GM18505 (cell line): ENCODE data around the gene ZMPSTE24.
"Not testable (repeated sequence)": the region's sequence is repeated elsewhere in the genome, so short reads cannot be mapped to it uniquely, and the experiment has no call there.

Source experiments
- ATAC-seq: cut with Tn5 transposase; IDR thresholded peaks from one replicate; pipeline ENCODE4 v1.9.1; 2021; ENCODE audit not compliant: unreplicated experiment
- POLR2A ChIP-seq: IDR thresholded peaks from 4 replicates; pipeline ENCODE4 v1.6.1; 2011; ENCODE audit warnings: borderline replicate concordance; ENCODE audit not compliant: insufficient read depth, insufficient read length; ENCODE audit errors: extremely low read depth

Gene ZMPSTE24

DNA sequence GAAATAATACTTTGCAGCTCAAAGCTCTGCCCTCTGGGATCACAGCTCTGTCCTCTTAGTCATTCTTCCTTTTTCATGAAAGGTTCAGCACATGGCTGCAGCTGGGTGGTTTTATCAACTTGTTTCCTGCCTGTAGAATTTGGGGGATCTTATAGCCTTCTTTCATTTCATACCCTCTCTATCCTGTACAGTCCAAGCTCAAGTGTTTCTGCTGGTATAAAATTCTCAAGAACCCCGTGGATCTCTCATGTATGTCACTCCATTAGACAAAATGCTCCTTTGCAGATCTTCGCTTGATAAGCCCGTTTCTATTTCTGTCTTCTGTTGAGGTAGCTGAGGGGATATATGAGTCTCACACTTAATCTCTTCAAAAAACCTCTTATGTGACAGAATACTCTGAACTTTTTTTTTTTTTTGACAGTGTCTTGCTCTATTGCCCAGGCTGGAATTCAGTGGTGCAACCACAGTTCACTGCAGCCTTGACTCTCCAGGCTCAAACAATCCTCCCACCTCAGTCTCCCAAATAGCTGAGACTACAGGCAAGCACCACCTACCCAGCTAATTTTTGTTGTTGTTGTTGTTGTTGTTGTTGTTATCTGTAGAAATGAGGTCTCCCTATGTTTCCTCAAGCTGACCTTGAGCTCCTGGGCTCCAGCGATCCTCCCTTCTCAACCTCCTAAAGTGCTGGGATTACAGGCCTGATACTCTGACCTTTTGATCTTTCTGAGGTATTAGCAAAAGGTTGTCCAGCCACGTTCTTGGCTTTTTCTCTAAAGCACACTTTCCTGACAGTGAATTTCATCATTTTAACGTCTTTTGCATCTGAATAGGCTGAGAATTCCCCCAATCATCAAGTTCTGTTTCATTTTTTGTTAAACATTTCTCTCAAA is 83.7 kb downstream of the ZMPSTE24 start:
- TF ChIP-seq POLR2A, result no peak
- ATAC-seq, result no peak

DNA sequence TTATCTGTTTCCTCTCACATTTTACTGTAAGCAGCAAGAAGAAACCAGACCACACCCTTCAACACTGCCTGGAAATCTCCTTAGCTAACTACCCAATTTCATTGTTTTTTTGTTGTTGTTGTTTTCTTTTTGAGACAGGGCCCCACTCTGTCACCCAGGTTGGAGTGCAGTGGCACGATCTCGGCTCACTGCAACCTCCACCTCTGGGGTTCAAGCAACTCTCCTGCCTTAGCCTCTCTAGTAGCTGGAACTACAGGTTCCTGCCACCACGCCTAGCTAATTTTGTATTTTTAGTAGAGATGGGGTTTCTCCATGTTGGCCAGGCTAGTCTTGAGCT is 84.3 kb downstream of the ZMPSTE24 start:
- not testable (repeated sequence) for ATAC-seq
